GM19468 (cell line): ENCODE data around the gene MAP2K3.
"Not testable (repeated sequence)": the region's sequence is repeated elsewhere in the genome, so short reads cannot be mapped to it uniquely, and the experiment has no call there.

Source experiments
- ATAC-seq: cut with Tn5 transposase; IDR thresholded peaks from one replicate; pipeline ENCODE4 v1.9.1; 2021; ENCODE audit warnings: mild to moderate bottlenecking, moderate library complexity, moderate number of reproducible peaks; ENCODE audit not compliant: unreplicated experiment; ENCODE audit errors: extremely low read depth

Gene MAP2K3

DNA sequence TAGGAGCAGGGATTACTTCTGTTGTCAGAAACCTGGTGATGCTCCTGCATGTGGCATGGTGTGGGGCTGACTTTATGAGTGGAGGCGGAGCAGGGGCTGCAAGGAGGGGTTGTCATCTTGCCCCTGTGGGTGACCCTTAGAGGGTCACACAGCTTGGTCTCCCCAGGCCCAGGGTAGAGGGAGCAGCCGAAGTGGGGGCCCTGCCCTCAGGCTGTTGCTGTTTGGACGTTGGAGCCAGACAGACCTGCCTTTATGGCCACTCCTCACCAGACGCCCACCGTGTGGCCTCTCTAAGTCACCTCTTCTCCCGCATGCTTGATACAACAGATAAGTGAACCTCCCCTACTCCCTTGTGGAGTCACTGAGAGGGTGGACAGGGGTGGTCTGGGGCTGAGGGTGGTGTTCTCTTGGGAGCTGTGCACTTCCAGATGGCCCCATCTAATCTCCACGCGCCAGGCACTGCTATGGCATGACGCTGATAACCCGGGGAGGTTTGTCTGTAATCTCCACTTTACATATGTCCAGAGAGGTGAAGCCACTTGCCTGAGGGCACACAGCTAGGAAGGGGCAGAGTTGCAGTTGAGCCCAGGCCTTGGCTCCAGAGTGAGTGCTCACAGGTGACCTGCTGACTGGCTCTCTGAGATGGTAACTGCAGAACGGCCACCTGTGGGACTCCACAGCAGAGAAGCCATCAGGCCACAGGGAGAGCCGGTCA is 10.0 kb downstream of the MAP2K3 start:
- ATAC-seq = no peak

DNA sequence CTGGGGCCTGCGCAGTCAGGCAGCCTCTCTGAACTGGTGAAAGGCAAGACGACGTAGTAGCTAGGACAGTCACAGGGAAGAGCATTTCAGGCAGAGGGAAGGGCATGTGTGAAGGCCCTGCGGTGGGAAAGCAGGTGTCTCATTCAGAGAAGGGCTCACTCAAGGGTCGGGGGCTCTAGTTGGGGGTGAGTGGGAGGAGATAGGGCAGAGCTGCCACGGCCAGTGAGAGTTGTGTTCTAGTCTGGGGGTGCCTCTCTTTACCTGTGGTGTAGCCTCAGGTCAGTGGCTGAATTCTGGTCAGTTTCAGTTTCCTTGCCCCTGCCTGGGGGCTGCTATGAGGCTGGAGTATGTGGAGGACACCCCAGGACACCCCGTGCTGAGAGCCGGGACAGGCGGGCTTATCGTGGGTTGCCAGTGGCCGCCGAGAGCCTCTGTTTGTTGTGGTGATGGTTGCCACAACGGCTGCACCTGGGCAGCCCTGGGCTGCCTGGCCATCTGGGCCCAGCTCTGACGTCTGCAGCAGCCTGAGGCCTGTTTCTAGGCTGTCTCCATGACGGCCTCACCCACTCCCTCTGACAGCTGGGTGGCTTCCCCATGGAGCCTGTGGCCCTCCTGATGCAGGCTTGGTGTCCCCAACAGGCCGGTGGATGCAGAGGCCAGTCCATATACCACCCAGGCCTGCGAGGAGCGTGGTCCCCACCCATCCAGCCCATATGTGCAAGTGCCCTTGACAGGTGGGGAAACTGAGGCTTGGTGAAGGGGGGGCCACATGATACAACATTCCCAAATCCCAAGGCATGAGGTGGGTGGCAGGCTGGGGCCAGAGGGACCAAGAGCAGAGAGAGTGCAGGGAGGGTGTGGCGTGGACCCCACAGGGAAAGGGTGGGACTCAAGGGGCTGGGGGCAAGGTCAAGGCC is 10.8 kb downstream of the MAP2K3 start:
- no peak for ATAC-seq

DNA sequence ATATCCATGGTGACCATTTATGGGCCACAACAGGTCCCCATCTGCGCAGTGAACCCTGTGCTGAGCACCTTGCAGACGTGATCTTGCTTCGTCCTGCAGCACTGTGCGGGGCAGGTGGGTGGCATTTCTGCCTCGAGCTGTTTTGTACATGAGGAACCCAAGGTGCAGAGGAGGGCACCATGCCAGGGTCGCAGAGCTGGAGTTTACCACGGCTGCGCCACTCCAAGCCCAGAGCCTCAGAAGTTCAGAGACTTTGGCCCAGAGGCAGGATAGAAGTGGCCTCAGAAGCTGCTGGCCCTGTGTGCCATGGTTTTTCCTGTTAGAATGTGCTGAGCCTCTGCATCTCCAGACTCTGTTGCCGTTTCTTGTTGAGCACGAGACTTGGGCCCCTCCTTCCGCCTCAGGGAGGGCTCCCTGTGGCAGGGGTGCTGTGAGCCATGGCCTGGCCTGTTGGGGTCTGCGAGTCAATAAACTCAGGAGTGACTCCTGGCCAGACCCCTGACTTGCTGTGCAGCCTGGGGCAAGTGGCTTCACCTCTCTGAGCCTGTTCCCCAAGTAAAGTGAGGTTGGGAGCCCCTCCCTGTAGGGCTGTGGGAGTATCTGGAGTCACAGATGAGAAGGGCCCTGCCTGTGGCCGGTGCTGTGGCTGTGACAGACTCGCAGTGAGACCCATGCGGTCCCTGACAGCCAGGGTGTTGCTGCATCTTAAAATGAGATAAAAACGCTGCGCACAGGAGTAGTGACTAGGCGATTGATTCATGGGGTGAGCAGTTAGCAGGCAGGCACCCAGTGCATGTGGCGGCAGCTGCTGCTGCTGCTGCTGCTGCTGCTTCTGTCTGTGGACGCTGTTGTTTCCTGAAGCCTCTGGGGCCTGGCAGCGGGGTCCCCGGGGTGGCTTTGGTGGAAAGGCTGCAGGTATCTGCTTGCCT is 11.8 kb downstream of the MAP2K3 start:
- no peak for ATAC-seq

DNA sequence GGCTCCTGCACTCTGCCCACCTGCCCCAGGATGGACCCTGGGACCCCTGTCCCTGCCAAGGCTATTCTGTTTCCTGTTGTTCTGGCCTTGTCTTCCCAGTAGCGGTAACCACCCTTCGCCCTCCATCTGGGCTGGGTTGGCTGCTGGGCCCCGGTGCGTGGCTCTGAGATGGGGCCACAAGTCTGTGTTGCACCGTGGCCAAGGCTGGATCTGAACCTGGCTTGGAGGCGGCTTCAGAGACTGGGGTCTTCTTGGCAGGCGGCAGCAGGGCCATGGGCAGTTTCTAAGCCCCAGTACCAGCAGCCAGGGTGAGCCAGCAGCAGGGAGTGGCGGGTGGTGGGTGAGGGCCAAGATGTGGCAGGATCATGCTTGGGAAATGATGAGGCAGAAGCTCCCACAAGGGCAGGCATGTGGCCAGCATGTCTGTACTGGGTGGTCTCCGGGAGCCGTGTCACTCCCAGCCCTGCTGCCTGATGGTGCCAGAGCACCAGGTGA is 12.6 kb downstream of the MAP2K3 start:
- ATAC-seq = no peak

DNA sequence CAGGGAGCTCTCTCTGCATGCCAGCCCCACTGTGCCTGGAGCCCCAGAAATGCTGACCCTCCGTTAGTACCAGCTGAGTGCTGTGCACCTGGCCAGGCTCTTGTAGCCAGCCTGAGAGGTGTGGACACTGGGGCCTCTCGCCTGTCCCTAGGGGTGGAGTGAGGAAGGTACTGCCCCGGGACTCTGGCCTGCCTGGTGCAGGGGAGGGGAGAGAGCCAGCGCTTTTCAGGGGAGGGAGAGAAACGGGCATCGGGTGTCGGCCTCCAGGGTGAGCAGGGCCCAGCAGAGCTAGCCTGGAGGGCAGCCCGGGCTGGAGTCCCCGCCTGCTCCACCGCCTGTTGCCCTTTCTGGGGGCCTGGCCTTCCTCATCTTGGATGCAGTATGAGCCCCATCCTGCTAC is 13.1 kb downstream of the MAP2K3 start:
- no peak for ATAC-seq

DNA sequence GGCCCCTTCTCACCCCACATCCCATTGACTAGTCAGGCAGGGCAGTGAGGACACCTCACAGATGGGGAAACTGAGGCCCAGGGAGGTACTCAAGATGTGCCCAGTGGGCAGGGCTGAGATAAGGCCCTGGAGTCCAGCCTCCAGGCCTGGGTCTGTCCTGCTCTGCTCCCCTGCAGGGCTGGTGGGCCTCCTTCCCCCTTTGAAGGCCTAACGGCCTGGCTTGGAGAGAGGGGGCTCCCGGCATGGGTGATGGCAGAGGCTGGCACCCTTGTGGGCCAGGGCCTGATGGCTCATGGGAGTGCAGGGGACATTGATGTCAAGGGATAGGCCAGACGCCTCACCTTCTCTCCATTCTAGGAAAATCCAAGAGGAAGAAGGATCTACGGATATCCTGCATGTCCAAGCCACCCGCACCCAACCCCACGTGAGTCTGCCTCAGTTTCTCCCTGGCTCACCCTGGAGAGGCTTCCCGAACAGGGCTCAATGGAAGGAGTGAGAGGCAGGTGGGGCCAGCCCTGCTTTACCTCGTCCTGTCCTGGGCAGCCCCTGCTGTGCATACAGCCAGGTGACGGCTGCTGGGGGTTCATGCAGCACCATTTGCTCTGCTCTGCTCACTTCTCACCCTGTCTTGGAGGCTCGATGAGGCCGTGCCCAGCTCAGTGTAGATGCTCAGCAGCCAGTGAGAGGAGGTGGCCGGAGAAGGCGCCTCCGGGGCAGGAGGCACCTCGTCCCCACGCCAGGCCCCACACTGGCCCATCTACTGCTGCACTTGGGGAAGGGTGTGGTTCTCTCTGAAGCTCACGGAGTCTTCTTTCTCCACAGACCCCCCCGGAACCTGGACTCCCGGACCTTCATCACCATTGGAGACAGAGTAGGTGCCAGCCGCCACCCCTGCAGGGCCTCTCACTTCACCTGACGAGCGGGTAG is 13.8 kb downstream of the MAP2K3 start:
- ATAC-seq = no peak

DNA sequence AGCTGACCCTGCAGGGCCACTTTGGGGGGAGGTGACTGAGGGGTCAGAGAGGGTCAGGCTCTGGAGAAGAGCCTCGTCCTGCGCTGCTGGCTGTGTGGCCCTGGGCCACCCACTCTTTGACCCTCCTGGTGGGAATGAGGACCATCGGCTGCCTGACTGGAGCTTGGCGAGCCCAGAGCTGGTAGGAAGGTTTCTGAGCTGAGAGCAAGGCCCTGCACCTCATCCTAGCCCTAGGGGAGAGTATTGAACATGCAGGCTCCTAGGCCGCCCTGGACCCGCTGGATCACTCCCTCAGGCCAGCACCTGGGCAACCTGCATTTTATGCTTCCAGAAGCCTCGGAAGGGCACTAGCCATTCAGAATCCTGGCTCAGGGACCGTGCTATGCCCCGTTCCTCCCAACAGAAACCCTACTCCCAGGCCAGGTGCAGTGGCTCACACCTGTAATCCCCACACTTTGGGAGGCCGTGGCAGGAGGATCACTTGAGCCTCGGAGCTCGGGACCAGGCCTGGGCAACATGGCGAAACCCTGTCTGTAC is 14.5 kb downstream of the MAP2K3 start:
- no peak for ATAC-seq

DNA sequence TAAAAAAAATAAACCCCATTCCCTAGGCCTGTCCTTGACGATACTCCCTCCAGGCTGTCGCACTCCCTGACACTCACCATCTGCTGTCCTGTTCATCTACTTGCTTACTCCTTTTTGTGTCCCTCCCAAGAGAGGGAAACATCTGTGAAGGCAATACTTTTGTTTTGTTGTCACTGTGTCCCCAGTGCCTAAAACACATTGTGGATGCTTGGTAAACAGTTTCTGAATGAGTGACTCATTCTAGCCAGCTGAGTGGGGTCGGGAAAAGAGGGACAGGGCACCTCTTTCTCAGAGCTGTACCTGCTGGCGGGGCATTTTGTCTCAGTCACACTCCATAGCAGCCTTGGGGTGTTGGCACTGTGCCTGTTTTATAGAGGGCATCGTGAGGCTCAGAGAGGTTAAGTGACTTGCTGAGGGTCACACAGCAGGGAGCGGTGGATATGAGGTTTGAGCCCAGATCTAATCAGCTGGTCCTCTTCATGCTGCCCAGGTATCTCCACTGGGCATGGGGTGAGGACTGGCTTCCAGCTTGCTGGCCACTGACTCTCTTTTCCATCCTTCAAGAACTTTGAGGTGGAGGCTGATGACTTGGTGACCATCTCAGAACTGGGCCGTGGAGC is 15.6 kb downstream of the MAP2K3 start:
- no peak for ATAC-seq

DNA sequence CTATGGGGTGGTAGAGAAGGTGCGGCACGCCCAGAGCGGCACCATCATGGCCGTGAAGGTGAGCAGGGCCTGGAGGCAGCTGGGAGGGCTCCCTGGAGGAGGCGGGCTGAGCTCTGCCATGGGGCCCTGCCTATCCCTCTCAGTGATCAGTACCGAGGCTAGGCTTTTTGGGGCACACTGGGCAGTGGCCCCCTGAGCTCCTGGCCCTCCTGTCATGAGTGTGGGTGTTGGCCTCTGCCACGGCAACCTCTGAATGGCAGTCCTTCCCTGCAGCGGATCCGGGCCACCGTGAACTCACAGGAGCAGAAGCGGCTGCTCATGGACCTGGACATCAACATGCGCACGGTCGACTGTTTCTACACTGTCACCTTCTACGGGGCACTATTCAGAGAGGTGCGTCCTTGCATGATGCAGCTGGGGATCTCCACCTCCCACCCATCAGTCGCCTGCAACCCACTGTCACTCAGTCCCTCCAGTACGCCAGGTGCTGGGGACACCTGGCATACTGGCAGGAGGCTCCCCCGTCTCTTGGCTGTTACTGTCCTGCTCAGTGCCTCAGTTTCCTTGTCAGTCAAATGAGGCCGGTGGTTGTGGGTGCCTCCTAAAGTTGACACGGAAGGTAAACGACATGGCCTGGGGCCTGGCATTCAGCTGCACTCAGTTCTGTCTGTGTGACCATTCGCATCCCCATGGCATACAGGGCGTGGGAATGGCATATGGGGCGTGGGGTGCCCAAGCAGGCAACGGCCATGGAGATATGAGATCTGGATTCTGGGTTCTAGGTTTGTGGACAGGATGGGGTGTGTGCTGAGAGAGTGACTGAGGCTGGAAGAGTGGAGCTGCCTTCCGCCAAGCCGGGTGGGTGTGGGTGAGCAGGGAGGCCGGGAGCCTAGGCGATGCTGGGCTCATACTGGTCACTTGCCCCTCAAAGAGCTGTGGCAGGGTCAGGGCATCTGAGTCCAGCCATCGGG is 16.4 kb downstream of the MAP2K3 start:
- no peak for ATAC-seq

DNA sequence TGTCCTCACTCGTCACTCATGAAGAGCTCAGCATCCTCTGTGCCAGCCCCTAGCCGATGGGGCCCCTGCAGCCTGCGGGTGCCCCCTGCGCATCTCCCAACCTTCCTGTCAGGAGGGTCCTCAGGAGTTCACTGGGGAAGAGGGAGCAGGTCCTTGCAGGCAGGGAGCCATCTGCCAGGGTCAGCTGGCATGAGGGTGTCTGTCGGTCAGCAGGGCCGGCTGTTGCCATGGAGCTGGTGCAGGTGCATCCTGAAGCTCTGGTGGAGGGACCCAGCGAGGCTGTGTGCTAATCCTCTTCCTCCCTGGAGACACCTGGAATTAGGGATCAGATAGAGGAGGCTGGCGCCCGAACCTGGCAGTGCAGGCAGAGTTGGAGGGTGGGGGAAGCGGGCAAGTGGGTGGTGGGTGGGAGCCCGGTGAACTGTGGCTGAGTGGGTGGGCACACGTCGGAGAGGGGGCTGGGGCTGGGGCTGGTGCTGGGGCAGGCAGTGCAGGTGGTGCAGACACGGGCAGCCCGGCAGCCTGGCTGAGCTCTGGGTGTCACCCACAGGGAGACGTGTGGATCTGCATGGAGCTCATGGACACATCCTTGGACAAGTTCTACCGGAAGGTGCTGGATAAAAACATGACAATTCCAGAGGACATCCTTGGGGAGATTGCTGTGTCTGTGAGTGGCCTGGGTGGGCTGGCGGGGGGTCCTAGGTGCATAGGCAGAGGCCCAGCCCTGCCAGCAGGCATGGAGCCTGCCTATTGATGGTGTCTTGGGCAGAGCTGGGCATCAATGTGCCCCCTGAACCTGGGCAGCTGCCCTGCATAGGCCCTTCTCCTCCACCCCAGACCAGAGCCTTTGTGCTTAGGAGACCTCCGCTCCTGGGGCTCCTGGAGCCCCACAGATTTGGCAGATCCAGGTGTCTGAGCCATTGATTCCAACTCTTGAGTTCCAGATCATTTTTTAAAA is 17.4 kb downstream of the MAP2K3 start:
- ATAC-seq = no peak

DNA sequence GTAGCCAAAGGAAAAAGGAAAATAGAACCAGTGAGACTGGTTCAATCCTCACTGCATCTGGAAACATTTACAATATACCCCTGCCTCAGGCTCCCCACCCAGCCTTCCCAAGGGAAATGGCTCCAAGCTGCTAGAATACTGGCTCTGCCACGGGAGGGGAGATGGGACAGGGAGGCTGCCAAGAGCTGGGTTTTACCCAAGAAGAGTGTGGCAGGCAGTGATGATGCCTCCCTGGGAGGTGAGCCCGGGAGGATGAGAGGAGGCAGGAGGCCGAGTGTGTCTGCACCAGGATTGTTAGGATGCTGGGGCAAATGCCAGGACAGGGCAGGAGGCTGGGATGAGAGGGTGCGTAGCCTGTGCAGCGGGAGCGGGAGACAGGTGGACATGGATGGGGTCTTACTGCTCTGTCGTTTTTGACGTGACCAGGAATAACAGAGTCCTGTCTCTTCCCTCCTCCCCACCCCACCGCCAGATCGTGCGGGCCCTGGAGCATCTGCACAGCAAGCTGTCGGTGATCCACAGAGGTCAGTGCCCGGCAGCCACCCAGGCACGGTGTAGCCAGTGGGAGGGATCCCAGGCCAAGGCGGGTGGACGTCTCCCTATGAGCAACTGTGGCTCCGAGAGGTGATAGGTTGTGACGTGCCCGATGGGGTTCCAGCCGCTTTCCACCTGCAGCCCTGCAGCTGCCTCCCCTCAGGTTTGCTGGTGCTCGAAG is 18.4 kb downstream of the MAP2K3 start:
- ATAC-seq = no peak

DNA sequence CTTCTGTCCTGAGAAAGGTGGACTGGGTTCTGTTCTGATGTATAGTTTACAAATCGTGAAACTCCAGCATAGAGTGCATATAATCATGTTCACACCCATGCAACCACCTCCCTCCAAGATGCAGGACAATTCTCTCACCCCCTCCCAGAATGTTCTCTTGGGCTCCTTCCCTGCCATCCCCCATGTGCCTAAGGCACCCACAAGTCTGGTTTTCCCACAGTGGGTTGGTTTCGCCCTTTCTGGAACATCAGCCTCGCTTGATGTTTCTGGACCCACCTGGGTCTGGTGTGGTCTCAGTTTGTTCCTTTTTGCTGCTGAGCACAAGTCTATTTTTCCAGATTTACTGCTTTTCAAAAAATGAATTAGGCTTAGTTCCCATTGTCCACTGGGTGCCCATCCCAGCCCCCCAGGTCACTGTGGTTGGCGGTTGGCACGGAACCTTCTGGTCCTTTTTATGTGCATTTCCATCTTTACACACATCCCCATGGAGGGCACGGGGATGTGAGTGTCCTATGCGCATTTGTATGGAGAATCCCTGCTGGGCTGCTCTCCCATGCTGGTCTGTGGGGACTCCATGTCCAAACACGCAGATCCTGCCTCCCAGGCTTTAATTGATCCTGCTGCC is 19.0 kb downstream of the MAP2K3 start:
- no peak for ATAC-seq

DNA sequence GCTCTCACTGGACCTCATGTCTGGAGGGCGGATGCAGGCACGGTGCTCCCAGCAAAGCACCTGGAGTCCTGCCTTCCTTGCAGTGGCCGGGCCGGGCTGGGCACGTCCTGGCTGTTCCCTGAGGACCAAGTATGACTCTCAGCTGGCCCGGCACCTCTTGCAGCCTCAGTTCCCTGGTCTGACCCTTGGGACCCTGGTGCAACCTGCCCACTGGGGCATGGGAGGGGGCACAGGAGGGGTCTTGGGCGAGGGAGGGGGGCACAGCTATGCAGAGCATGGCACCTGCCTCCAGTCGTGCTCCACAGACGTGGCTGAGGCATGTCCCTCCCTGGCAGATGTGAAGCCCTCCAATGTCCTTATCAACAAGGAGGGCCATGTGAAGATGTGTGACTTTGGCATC is 19.6 kb downstream of the MAP2K3 start:
- no peak for ATAC-seq

DNA sequence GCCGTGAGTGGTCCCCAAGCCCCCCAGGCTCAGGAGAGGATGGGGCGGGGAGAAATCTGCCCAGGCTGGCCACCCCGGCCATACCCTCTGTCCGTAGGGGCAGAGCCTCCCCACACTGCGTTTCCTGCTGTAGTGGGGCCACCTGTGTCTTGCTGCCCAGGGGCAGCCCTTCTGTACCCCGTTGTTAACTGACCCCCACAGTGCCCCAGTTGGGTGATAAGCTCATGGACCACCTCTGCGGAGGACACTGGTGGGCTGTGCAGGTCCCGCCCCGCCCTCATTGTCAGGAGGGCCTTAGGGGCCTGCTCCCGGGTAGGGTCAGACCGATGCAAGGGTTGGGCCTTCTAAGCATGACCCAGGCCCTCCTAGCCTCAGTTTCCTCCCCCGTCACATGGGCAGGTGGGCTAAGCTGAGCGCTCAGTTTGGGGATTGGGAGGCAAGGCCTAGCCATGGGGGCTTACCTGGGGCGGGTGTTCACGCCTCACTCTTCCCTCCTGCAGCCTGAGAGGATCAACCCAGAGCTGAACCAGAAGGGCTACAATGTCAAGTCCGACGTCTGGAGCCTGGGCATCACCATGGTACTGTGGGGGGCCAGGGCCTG is 20.1 kb downstream of the MAP2K3 start:
- not testable (repeated sequence) for ATAC-seq
